Left lung (tissue), 10 donors: ENCODE measurements around the gene GJC1. TPM values are rescaled to one million over a fixed set of nuclear protein-coding genes. Genes with fewer than 3 reads are reported as not detected.

ENCODE experiments used
- ATAC-seq: fragments of 200-7000 bp; cut with Tn5 transposase; one replicate; pipeline ENCODE4 v1.9.1; 2020; ENCODE audit warnings: moderate library complexity
- DNase-seq, 4 donors: peaks; one replicate each; pipeline ENCODE4 v3.0.0-alpha.2; 2013 to 2020
- H3K27ac ChIP-seq, 2 donors: fragments of 200-600 bp; sonication (generic) in 1 of 2; one replicate each; pipeline versions ENCODE4 v1.5.0 to v1.8.0; 2020 to 2021
- H3K27me3 ChIP-seq, 2 donors: fragments of 200-600 bp; sonication (generic) in 1 of 2; one replicate each; pipeline versions ENCODE4 v1.5.0 to v1.8.0; 2020 to 2021
- H3K36me3 ChIP-seq, 2 donors: fragments of 200-600 bp; sonication (generic) in 1 of 2; one replicate each; pipeline versions ENCODE4 v1.5.0 to v1.8.0; 2020 to 2021
- H3K4me1 ChIP-seq, 2 donors: fragments of 200-600 bp; one replicate each; pipeline ENCODE4 v1.8.0; 2021
- H3K4me3 ChIP-seq, 2 donors: fragments of 200-600 bp; sonication (generic) in 1 of 2; one replicate each; pipeline versions ENCODE4 v1.5.0 to v1.8.0; 2020 to 2021; ENCODE audit warnings: mild to moderate bottlenecking in 1 of 2
- H3K9me3 ChIP-seq, 2 donors: fragments of 200-600 bp; sonication (generic) in 1 of 2; one replicate each; pipeline versions ENCODE4 v1.5.0 to v1.8.0; 2020 to 2021
- intact Hi-C, 2 donors: fragments of 100-400 bp; cut with DNase I; formaldehyde crosslinking; loops; one replicate each; pipeline versions ENCODE4 v1.11.2 to v1.14.2; 2022
- polyA plus RNA-seq, 6 donors: library from polyadenylated mRNA; unstranded; fragments of 120-200 nt; gene quantifications; one replicate each; pipeline ENCODE4 v1.2.1, GENCODE V29; 2013; ENCODE audit not compliant: insufficient read length in 6 of 6
- total RNA-seq, 2 donors: library from RNA; stranded (reverse); fragmentation: NEBNext Ultra II Directional; extraction: Animal tissue kit (Norgen Biotek cat#: 25700); gene quantifications; one replicate each; pipeline ENCODE4 v1.2.1, GENCODE V29; 2021
- TF ChIP-seq, protein P1 (sequence below), 2 donors: fragments of 200-600 bp; sonication (generic) in 1 of 2; IDR thresholded peaks; one replicate each; pipeline versions ENCODE4 v1.5.0 to v1.8.0; 2021; ENCODE audit warnings: antibody characterized with exemption in 2 of 2
- donor health status: DM: no; HTN: yes; CAD: no.
- donor health status: DM: no; HTN: no; CAD: no.

Gene GJC1
- total and polyA plus RNA-seq, 8 donors = 17.3 to 52.9 (median 46.2) TPM

DNA sequence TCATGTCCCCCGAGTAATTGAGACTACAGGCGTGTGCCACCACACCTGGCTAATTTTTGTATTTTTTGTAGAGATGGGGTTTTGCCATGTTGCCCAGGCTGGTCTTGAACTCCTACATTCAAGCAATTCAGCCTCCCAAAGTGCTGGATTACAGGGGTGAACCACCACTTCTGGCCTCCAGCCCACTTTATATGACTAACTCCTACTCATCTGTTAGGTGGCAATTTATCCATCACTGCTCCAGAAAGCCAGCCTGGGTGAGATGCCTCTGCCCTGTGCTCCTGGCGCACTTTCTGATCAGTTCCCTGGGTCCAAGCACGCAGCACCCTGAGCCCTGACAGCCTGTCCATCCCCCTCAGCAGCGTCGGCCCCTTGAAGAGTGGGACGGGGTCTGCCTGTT, 41.9 kb downstream of the GJC1 start:
- intact Hi-C loops = no loop called here
- H3K27ac ChIP-seq = no peak overlapping the region
- DNase-seq (peak in 1 of 4 donors; percentile 43), ATAC-seq (no peak)
- no peaks in the 10 kb centered on the region for H3K36me3 ChIP-seq
- TF ChIP-seq, protein P1, sequence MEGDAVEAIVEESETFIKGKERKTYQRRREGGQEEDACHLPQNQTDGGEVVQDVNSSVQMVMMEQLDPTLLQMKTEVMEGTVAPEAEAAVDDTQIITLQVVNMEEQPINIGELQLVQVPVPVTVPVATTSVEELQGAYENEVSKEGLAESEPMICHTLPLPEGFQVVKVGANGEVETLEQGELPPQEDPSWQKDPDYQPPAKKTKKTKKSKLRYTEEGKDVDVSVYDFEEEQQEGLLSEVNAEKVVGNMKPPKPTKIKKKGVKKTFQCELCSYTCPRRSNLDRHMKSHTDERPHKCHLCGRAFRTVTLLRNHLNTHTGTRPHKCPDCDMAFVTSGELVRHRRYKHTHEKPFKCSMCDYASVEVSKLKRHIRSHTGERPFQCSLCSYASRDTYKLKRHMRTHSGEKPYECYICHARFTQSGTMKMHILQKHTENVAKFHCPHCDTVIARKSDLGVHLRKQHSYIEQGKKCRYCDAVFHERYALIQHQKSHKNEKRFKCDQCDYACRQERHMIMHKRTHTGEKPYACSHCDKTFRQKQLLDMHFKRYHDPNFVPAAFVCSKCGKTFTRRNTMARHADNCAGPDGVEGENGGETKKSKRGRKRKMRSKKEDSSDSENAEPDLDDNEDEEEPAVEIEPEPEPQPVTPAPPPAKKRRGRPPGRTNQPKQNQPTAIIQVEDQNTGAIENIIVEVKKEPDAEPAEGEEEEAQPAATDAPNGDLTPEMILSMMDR (IDR thresholded peaks at IDR 0.05) = no peak
- H3K9me3 ChIP-seq = no peaks in the 10 kb centered on the region
- H3K4me3 ChIP-seq = no peak overlapping the region
- no peaks in the 10 kb centered on the region for H3K27me3 ChIP-seq
- H3K4me1 ChIP-seq = peaks cover 11 to 12% of the 10 kb centered on the region in 2 donors

DNA sequence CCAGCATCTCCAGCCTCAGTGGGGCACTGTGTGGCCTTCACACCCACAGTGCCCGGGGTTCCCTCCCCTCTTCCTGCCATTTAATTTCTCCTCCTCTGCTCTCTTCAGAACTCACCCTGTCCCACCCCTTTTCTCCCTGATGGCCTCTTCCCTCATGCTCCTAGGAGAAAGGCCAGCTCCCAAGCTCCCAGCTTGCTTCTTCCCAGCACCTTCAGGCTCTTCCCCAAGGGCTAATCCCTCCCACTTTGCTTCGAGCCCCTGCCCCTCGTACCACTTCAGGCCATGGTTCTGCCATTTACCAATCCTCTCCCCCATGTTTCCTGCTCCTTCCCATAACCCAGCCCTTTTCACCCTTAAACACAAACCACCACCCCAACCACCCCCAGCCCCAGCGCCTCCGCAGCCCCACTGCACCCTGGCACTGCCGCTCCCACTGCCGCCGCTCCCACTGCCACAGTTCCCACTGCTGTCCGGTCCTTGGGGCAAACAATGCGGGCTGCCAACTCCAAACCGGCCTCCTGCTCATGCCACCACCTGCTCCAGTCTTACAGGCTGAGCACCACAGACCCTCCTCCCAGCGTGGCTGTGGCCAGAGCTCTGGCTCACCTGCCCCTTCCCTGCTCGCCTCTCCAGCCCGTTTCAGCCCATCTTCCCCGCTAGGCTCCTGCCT, 42.7 kb downstream of the GJC1 start:
- Histone ChIP-seq H3K36me3 (no peaks in the 10 kb centered on the region), H3K9me3 (no peaks in the 10 kb centered on the region), H3K27me3 (no peaks in the 10 kb centered on the region), H3K27ac (no peak overlapping the region), H3K4me1 (peaks cover 11 to 12% of the 10 kb centered on the region in 2 donors), H3K4me3 (no peak overlapping the region)
- TF ChIP-seq, protein P1 (IDR thresholded peaks at IDR 0.05) = no peak
- DNase-seq (peak in 1 of 4 donors; percentile 70), ATAC-seq (peak; percentile 12)
- intact Hi-C loops = no loop called here

DNA sequence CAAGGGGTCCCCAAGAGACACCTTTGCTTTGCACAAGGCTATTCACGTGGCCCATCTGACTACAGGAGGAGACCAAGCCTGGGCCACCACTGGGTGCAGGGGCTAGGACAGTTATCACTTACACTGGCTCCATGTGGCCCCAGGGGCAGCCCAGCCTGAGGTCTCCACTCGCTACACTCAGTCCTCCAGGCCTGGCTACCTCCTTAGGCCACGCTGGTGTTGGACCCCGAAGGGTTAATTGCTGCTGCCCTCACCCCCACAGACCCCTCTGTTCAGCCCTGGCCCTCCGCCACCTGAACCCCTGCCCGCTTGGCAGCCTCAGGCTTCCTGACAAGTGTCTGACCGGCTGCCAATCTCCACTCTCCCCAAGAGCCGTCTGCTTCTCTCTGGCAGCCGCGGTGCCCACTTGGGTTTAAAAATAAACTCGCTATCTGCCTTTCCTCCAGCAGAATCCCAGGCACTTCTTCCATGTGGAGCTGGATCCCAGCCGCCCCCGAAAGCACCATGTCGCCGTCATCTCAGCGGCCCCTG, 43.5 kb downstream of the GJC1 start:
- Histone ChIP-seq H3K27ac (no peak overlapping the region), H3K9me3 (no peaks in the 10 kb centered on the region), H3K4me1 (peaks cover 11 to 12% of the 10 kb centered on the region in 2 donors), H3K4me3 (no peak overlapping the region), H3K27me3 (no peaks in the 10 kb centered on the region), H3K36me3 (no peaks in the 10 kb centered on the region)
- intact Hi-C loops = no loop called here
- TF ChIP-seq, protein P1 (IDR thresholded peaks at IDR 0.05) = no peak
- peak; percentile 77 for ATAC-seq
- DNase-seq = peak in 3 of 4 donors; percentile 37 to 60 (median 37)

DNA sequence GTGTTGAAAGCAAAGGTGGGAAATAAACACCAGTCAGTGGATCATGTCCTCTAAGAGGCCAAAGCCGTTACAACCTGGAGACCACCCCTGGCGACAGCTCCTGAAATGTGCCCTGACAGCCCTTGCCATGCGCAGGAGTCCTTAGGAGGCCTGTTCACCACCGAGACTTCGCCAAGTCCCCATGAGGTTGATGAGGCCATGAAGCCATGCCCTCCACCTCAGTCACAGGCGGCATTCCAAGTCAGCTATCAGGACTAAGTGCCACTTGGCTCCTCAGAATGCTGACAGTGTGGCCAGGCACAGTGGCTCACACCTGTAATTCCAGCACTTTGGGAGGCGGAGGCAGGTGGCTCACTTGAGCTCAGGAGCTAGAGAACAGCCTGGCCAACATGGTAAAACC, 44.2 kb downstream of the GJC1 start:
- peaks cover 12 to 16% of the 10 kb centered on the region in 2 donors for H3K4me1 ChIP-seq
- intact Hi-C loops = no loop called here
- H3K36me3 ChIP-seq = no peaks in the 10 kb centered on the region
- ATAC-seq = peak; percentile 82
- H3K27me3 ChIP-seq = no peaks in the 10 kb centered on the region
- no peak overlapping the region for H3K27ac ChIP-seq
- TF ChIP-seq, protein P1 (IDR thresholded peaks at IDR 0.05) = no peak
- peak in 1 of 4 donors; percentile 66 for DNase-seq
- no peaks in the 10 kb centered on the region for H3K9me3 ChIP-seq
- H3K4me3 ChIP-seq = no peak overlapping the region

DNA sequence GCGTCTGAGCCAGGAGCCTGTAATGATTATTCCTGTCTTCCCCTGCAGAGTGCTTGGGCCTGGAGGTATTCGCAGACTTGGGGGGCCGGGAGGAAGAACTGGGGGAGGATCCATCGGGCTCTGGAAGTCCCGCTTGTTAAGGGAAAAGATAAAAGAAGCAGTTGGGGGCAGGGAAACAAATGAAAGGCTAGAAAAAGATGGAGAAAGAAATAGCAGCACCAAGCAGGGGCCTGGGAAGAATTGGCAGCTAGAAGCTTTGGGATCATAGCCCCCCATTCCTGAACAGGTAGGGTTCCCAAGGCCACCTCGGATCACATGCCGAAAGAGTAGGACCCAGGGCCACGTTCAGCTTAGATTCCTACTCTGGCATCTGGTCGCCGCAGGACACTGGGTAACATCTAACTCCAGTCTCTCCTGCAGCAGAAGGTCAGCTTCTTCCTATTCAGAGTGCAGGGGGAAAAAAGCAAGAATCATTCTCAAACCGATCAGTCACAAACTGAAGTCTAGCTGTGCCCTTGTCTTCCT, 47.7 kb downstream of the GJC1 start:
- DNase-seq (no peak), ATAC-seq (no peak)
- Histone ChIP-seq H3K36me3 (no peaks in the 10 kb centered on the region), H3K9me3 (no peaks in the 10 kb centered on the region), H3K27ac (peak overlapping the region; percentile 56 to 76), H3K4me1 (peaks cover 15 to 29% of the 10 kb centered on the region in 2 donors), H3K4me3 (no peak overlapping the region), H3K27me3 (peaks cover 0 to 22% of the 10 kb centered on the region in 2 donors)
- TF ChIP-seq, protein P1 (IDR thresholded peaks at IDR 0.05) = no peak
- intact Hi-C loops = no loop called here
